GM10847 (cell line): ENCODE measurements around the gene DZIP3.

ENCODE experiments used
- POLR2A ChIP-seq: IDR thresholded peaks from 2 replicates; pipeline ENCODE4 v1.6.1; 2011; ENCODE audit not compliant: insufficient read length; ENCODE audit errors: extremely low read depth

DZIP3 gene

GRCh38 chr3:108566599-108566998 is 22.9 kb upstream of the DZIP3 start:
- no peak for TF ChIP-seq POLR2A

GRCh38 chr3:108569336-108569735 is 20.2 kb upstream of the DZIP3 start:
- no peak for TF ChIP-seq POLR2A

GRCh38 chr3:108578064-108578463 is 11.5 kb upstream of the DZIP3 start:
- TF ChIP-seq POLR2A = no peak

- no peak for TF ChIP-seq POLR2A
Measured at GRCh38 chr3:108588601-108589000, 921 bp upstream of the DZIP3 start.

- no peak for TF ChIP-seq POLR2A
Measured at GRCh38 chr3:108589998-108590323, 439 bp downstream of the DZIP3 start.

GRCh38 chr3:108590460-108590859 is 938 bp downstream of the DZIP3 start:
- no peak for TF ChIP-seq POLR2A

- no peak for TF ChIP-seq POLR2A
Measured at GRCh38 chr3:108595321-108595720, 5.8 kb downstream of the DZIP3 start.

- no peak for TF ChIP-seq POLR2A
Measured at GRCh38 chr3:108598375-108598774, 8.9 kb downstream of the DZIP3 start.

- no peak for TF ChIP-seq POLR2A
Measured at GRCh38 chr3:108599677-108600409, 10.3 kb downstream of the DZIP3 start.

- no peak for TF ChIP-seq POLR2A
Measured at GRCh38 chr3:108602249-108602934, 12.9 kb downstream of the DZIP3 start.

GRCh38 chr3:108602935-108603294 is 13.4 kb downstream of the DZIP3 start:
- no peak for TF ChIP-seq POLR2A

- no peak for TF ChIP-seq POLR2A
Measured at GRCh38 chr3:108603691-108604090, 14.2 kb downstream of the DZIP3 start.

GRCh38 chr3:108605028-108605427 is 15.5 kb downstream of the DZIP3 start:
- TF ChIP-seq POLR2A = no peak

GRCh38 chr3:108605491-108605890 is 16.0 kb downstream of the DZIP3 start:
- TF ChIP-seq POLR2A = no peak

- no peak for TF ChIP-seq POLR2A
Measured at GRCh38 chr3:108608750-108609149, 19.2 kb downstream of the DZIP3 start.

GRCh38 chr3:108610651-108611050 is 21.1 kb downstream of the DZIP3 start:
- TF ChIP-seq POLR2A = no peak

GRCh38 chr3:108620250-108620649 is 30.7 kb downstream of the DZIP3 start:
- TF ChIP-seq POLR2A = no peak
